ENCODE results near the gene TMUB1.

TMUB1 gene

DNA sequence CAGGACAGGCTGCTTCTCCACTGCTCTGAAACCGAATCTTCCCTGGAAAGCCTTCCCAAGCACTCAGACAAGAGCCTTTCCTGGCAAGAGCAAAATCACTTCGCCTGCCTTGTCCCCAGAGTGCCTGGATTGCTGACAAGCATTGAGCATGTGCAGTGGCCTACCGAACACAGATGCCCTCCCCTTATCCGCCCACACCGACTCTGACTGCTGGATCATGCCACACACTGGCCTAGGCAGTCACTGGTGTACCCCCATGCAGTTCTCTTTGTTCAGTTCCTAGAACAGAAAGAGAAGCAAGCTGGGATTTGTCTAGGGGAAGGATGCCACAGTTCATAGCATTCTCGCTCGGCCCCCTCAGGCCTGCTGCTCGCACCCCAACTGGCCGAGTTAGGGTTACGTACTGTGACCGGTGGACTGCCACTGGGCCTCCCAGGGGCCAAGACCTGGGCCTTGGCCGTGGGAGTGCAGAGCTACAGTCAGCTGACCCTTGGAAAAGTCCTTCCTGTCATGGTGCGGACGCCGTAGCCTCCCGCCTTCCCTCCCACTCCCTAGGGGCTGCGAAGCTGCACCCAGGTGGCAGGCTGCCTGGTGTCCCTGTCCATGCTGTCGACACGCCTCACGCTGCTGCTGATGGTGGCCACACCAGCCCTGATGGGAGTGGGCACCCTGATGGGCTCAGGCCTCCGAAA, 48.1 kb downstream of the TMUB1 start:
- no peak for DNase-seq (ENCODE audit: low read depth)
- no peak overlapping the region for H3K4me3 ChIP-seq (ENCODE audit: low read depth, low read length)
- no peak for TF ChIP-seq CTCF (IDR thresholded peaks at IDR 0.05; ENCODE audit: low read depth, low read length, missing control alignments)

GRCh38 chr7:151034312-151035025, 48.8 kb downstream of the TMUB1 start:
- no peak for TF ChIP-seq CTCF (IDR thresholded peaks at IDR 0.05; ENCODE audit: low read depth, low read length, missing control alignments)
- no peak for DNase-seq (ENCODE audit: low read depth)

GRCh38 chr7:151033864-151034249, 49.4 kb downstream of the TMUB1 start:
- no peak overlapping the region for H3K4me3 ChIP-seq (ENCODE audit: low read depth, low read length)
- no peak for TF ChIP-seq CTCF (IDR thresholded peaks at IDR 0.05; ENCODE audit: low read depth, low read length, missing control alignments)
- no peak for DNase-seq (ENCODE audit: low read depth)

More at GRCh38 chr7:151034312-151035025, 48.8 kb downstream of the TMUB1 start:
- no peak overlapping the region for H3K4me3 ChIP-seq (ENCODE audit: low read depth, low read length)

GRCh38 chr7:151032936-151033863, 50.1 kb downstream of the TMUB1 start:
- H3K4me3 ChIP-seq (ENCODE audit: low read depth, low read length), result no peak overlapping the region
- no peak for TF ChIP-seq CTCF (IDR thresholded peaks at IDR 0.05; ENCODE audit: low read depth, low read length, missing control alignments)
- DNase-seq (ENCODE audit: low read depth), result no peak

Data from GM12864 (cell line).